GM18951 (cell line): Measurements from ENCODE around the gene VLDLR.

Experiments
- POLR2A ChIP-seq: IDR thresholded peaks from 4 replicates; pipeline ENCODE4 v1.6.1; 2011; ENCODE audit warnings: mild to moderate bottlenecking; ENCODE audit not compliant: insufficient read length, insufficient read depth; ENCODE audit errors: extremely low read depth
- in situ Hi-C: fragments of 300-500 bp; cut with MboI; formaldehyde crosslinking; loops from one replicate; pipeline ENCODE4 v1.12.0; 2022; ENCODE audit warnings: low sequenced_read_pairs, mixed read lengths, inconsistent platforms; ENCODE audit not compliant: unreplicated experiment

Gene VLDLR

DNA sequence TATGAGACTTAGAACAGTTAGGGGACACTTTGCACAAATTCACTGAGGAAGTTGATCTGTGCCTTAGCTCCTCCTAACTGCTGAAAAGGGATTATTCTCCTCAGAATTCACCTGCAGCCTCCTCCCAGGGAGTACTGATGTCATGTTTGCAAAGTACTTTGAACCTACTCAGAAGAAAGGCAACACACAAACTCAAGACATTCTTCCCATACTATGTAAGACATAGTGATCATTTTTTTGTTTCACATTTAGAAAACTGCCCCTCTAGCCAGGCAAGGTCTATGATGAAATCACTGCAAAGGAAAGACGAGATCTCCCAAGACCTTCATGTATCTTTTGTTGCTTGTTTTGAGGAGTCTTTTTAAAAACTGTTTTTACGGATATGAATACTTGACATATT lies 10.6 kb upstream of the VLDLR start:
- in situ Hi-C loops = no loop called here
- no peak for TF ChIP-seq POLR2A

DNA sequence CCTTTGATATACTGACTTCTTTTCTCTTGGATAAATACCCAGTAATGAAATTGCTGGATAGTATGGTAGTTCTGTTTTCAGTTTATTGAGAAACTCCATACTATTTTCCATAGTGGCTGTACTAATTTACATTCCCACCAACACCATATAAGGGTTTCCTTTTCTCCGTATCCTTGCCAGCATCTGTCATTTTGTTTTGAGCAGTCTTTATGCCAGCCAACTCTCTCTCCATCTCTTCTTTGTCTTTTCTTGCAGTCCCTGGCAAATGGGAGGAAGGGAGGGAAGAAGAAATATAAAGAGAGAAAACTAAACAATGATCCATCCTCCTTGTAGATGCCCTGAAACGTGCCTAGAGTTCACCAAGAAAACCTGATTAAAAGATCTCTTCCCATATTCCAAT lies 9.6 kb upstream of the VLDLR start:
- no peak for TF ChIP-seq POLR2A
- in situ Hi-C loops = no loop called here

DNA sequence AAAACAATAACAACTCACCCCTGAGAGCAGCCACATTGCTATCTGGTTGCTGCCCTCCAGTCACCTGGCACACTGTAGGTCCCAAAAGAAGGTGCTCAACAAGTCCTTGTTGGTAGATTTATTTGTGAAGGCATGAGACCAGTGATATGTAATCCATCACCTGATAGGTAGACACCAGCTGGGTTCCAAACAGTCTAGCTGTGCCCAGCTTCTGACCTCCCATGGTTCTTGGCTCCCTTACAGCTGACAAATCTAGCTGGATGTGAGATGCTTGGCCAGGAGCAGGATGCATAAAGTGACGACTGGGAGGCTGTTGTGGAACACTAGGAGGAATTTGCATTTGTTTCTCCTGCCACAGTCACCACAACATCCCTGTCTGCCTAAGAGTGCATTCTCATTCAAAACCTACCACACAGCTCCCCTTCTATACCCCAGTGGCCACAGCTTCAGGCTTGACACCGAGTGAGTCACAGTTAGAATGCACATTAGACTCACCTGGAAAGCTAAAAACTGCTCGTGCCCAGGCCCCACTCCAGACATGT lies 7.8 kb upstream of the VLDLR start:
- no peak for TF ChIP-seq POLR2A
- in situ Hi-C loops = no loop called here

DNA sequence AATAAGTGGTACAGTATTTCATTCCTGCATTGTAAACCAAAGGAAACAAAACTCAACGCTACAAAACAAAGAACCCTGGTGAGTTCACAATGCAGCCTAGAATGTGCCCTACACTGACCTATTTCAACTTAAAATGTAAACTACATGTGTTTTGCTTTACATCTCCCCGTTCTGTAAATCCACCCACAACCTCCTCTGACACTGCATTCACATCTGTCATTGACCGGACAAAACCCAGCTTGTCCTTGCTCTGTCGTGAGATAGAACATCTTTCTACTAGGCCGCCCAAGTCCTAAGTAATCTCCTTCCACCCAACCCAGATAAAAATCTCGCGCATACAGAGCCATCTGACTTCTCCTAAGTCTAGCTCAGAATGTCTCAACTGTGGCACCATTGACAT lies 6.1 kb upstream of the VLDLR start:
- no peak for TF ChIP-seq POLR2A
- in situ Hi-C loops = no loop called here

DNA sequence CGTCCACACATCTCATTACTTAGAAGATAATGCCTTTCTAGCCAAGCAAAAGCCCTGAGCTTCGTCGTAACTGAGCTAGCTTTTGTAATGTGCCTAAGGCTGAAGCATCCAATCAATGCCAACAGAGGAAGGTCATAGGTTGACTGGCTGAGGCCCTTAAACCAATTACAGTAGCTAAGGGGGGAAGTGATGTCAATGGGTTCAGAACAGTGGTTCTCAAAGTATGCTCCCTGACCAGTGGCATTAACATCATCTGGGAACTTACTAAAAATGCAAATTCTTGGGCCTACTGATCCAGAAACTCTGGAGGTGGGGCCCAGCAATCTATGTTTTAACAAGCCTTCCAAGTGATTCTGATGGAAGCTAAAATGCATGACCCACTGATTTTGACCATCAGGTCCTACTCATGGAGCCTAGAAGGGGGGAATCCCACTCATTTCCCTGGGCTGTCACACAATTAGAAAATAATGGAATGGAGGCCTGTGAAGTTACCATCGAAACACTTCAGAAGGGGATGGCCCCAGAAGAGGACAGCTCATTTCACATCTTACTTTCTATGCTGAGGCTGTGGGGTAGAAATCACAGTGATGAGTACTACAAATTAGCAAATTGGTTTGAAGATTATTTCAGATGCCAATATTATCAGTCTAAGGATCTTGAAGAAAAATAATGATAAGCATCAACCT lies 4.8 kb upstream of the VLDLR start:
- no peak for TF ChIP-seq POLR2A
- in situ Hi-C loops = no loop called here

DNA sequence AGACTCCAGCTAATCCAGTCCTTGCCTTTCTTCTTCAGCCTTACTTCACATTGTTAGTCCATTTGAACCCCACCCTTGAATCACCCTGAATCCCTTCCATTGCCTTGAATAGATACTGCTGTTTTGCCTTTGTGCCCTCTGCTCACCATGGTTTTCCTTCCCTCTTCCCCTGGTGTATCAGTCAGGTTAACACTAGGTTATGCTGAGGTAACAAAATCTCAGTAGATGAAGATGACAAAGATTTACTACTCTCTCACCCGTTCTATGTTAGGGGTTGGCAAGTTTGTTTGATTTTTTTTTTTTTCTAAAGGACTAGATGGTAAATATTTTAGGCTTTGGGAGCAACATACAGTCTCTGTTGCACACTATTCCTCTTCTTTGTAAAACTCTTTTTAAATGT lies 3.3 kb upstream of the VLDLR start:
- no peak for TF ChIP-seq POLR2A
- in situ Hi-C loops = no loop called here

DNA sequence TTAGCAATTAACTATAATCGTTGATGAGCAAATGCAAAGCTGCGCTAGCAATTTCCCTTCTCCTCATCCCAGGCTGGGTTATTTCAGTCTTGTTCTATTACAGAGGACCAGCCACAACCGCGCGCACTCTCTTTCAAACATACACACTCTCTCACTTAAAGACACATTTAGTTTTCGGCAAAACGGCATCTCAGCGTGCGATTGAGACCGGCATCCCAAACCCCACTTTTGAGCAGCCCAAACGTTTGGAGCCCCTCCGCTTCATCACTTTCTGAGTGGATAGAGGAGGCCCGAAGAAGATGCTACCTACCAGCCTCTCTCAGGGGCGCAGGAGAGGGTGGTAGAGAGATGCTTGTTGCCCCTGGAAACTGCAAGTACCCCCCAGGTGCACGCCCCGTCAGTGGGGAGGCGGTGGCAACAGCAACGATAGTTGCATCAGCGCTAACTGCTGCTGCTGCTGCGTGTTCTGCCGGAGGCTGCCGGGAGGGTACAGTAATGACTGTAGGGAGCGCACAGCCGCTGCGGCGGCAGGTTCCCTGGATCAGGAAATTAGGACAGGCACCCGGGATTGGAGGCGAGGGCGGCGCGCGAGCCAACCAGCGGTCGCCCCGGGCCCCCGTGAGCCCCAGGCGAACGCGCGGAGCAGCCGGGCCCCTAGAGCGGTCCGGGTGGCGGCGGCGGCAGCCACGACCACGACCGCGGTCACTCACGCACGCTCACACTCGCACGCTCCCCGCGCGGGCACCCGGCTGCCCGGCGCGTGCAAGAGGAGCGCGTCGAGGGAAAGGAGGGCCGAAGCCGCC lies 467 bp upstream of the VLDLR start:
- no peak for TF ChIP-seq POLR2A
- in situ Hi-C loops = no loop called here

DNA sequence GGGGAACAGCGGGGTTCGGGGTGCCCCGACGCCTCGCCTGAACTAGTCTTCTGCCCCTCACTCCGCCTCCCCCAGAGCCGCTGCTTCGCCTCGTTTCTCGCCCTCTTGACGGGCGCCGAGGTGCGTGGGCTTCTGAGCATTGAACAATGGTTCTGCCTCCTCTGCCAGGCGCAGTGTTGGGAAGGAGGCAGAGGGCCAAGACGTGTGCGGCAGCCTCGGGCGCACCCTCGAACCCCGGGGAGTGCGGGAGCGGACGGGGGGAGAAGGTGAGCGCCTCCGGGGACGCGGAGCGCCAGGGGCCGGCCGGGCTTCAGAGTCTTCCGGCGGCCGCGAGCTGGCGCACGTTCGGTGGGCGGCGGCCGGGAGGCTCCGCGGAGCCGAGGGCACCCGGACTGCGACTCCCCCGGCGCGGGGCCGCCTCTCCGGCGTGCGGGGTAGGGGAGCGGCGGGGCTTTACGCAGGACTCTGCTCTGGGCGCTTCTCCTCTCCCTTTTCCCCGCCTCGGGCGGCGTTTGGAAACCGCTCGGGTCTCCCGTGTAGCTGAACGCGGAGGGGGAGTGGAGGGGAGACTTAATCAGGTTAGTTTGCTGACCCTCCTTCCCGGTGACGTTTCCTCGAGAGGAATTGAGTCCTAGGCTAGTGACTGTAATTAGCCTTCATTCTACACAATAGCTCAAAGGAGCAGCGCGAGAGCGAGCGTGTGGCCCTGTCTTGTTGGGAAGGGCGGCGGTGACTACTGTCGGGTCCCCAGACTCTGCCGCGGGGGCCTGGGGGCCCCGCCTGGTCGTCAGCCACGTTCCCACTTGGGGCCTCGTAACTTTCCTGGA lies 1.1 kb downstream of the VLDLR start:
- no peak for TF ChIP-seq POLR2A
- in situ Hi-C loops = no loop called here

DNA sequence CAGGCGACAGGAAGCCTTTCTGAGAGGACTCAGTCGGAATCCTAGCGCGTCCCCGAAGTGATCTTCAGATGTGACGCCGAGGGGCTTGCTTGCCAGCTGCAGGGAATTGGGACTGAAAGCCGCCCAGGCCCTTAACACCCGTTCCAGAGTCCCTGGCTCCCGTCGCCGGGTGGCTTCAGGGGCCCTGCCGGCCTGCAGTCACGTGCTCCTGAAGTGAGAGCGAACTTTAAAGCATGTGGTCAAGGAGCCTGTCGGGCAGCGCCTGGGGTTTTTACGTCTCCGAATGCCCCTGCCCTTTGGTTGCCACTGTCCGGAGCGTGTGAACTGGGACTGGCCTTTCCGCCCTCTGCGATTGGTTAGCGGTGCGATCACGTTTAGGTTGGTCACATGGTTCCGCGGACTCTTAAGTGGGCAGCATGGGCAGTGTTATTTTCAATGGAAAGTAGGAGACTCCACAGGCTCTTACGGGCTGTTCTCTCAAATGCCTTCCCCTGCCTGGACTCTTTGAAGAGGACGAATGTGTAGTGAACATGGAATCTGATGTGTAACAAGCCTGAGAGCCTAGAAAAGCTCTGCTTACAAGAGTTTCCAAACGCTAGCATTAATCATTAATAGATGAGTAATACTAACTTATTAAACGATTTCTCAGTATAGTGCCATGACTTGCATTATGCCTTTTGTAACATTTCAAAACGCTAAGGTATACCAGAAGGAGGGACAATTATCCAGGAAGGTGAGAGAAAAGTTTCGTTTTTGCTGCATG lies 1.9 kb downstream of the VLDLR start:
- in situ Hi-C loops = no loop called here
- no peak for TF ChIP-seq POLR2A

DNA sequence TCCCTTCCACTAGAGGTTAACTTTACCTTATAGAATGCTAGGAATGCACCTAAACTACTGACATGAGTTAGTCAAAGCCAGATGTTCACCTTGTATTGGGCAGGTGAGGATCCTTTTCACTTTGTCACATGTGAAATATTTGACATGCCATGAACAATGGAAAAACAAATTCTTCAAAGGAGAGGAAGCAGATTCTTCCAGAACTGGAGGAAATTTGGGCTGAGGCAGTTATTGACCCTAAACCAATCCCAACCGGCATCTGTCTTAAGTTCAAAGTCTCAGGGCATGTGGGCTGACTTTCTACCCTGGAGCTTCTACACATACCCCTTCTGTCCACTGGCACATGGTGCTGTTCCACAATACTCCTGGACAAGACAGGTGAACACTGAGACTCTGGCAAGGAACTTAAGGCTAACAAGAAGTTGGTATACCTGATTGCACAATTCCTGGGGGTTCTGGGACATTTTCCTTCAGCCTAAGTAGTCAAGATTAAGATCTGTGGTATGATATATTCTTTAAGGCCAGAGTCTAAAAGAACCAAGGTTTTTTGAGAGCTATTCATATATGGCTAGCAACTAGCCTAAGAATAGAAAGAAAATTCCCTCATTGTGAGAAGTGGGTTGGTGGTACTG lies 2.6 kb downstream of the VLDLR start:
- TF ChIP-seq POLR2A = no peak
- in situ Hi-C loops = no loop called here

DNA sequence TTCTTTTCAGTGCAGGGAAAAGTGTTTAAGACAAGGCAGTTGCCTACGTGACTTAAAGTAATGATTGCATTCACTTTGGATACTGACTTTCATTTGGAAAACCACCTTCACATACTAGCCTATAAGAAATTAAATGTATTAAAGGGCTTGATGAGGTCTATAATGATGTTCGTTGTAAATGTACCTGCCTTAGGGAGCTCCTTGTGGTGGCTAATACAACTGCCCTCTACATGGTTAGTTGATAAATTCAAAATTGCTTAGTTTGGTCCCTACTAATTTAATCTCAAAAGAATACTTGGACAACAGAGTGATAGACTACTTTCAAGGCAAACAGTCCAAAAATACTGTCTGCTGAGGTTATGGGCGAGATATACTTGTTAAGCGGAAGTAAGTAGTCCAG lies 3.8 kb downstream of the VLDLR start:
- no peak for TF ChIP-seq POLR2A

DNA sequence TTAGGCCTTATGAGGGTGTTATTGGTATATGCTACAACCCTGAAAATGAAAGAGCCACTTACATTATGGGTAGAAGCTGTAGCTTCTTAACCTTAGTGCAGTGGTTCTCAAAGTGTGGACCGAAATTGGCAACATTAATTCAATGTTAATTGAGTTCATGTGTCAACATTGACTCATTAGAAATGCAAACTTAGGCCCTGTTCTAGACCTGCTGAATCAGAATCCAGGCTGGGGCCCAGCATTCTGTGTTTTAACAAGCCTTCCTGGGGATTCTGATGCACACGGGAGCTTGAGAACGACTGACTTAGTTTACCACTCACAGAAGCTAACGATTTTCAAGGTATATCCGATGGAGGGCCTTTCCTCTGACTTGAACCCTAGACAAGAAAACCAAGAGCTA lies 7.3 kb downstream of the VLDLR start:
- in situ Hi-C loops = no loop called here
- TF ChIP-seq POLR2A = no peak

More for the DNA sequence above, 3.8 kb downstream of the VLDLR start:
- in situ Hi-C loops = no loop called here
